Endometrial microvascular endothelial cells (primary cell): Measurements from ENCODE around the gene HJV. TPM values are rescaled to one million over a fixed set of nuclear protein-coding genes. Genes with fewer than 3 reads are reported as not detected.

ENCODE experiments used
- in situ Hi-C: cut with HindIII; loops from 2 replicates; pipeline ENCODE4 v1.10.0; 2017; ENCODE audit warnings: low sequenced_read_pairs, low pct_unique_long_range_greater_than_20kb; ENCODE audit errors: inconsistent ontology term
- total RNA-seq: library from RNA; depleted of rRNA; stranded (reverse); fragments of >200 nt; gene quantifications from one replicate; pipeline ENCODE4 v1.2.3, GENCODE V29; 2015; ENCODE audit errors: inconsistent ontology term

The HJV gene
- total RNA-seq, 1 donor from 2014 or later = not detected

DNA sequence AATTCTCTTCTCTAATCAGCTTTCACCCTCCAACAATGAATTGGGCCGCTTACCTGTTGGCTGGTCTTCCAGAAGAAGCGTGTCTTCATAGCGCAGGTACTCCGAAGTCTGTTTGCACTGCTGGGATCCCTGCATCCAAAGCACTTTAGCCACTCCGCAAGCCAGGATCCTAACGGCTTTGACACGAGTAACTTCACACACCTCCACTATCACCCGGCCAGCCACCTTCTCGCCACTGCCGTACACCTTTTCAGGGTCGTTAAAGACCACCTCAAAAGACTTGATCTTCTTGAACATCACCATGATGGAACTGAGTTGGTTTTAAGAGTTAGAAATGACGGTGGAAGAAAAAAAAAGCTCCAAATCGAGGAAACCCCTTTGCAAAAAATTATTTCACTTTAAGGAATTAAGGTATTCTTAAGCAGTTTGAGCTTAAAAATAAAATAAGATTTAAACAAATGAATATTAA is 25.5 kb downstream of the HJV start:
- in situ Hi-C loops = no loop called here

DNA sequence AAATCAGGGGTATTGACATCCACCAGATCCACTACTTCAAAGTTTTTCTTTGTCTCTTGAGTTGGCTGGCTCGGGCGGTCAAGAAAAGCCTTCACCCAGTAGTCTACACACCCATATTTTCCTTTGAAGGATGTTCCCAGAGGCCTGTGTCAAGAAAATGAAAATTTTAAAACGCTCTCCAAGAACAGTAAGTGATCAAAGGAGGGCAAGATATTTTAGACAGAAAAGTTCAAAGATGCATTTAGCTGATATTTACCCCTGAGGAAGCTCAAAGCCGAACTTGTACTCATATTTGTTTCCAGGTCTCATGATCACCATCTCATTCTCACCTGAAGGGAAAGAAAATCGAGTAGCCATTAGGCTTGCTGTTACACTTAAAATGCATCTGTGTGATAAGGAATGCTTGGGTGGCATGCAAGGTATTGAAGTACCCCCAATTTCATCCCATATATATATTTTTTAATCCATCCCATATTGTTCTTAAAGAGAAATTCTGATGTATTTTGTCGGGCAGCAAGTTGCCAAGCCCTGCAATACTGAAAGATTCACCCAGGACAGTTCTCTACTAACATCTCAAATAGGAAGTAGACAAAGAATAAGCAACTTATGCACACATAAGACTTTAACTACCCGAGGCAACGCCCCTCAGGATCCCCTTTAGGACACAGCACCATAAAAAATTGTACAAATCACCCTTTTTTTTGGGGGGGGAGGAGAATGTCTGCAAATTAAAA is 26.2 kb downstream of the HJV start:
- in situ Hi-C loops = no loop called here

- in situ Hi-C loops = no loop called here
These were observed 27.0 kb downstream of the HJV start for GRCh38 chr1:145994391-145995120.

GRCh38 chr1:145993618-145994390 is 27.7 kb downstream of the HJV start:
- in situ Hi-C loops = no loop called here

DNA sequence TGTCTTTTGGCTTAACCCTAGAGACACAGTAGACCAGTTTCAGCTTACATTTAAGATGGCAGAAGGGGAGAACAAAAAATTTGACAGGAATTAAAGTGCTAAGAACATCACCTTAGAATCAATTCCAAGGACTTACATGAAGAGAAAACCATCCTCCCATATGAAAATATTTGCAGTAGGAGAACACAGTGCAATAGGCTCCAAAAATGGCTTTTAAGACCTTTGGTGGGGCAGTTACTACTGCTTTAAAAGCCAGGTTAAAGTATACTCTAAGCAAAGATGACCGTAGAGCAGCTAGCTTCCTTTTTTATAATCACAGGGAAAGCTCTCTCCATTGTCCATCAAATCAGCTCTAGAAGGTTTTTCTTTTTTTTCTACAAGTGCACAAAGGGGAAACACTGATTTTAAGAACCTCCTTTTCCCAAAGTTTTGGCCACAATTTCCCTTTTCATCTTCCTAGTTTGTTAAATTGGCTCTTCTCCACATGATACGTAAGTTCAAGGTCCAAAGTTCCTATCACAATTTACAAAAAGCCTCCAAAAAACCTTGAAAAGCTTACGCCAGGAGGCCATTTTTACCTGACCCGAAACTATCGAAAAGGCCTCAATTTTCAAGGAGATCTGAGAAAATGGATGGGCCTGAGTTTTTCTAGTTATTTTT is 28.4 kb downstream of the HJV start:
- in situ Hi-C loops = no loop called here

- in situ Hi-C loops = no loop called here
These were observed 29.0 kb downstream of the HJV start for GRCh38 chr1:145992502-145992936.

GRCh38 chr1:145991735-145992412 is 29.7 kb downstream of the HJV start:
- in situ Hi-C loops = no loop called here

DNA sequence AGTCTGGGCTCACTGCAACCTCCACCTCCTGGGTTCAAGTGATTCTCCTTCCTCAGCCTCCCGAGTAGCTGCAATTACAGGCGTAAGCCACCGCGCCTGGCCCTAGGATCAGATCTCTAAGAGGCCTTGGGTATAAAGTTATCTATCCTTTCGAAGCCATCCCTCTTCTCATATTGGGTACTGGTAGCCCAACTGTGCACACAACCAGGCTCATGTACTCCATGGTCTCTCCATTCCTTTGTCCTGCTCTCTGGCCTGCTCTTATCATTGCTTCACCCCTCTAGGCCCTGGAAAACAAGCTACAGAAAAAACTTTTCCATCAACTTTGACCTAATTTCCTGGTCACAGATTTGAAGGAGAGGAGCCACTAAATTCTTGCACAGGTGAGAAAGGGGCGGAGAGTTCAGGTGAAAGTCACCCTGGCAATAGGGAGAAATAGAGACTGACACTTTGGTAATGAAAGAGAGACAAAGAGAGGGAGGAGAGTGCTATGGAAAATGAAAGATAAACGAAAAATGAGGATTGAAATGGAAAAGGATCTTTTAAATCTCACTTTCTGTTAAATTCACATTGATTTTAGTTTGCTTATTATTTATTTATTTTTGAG is 31.2 kb downstream of the HJV start:
- in situ Hi-C loops = no loop called here

DNA sequence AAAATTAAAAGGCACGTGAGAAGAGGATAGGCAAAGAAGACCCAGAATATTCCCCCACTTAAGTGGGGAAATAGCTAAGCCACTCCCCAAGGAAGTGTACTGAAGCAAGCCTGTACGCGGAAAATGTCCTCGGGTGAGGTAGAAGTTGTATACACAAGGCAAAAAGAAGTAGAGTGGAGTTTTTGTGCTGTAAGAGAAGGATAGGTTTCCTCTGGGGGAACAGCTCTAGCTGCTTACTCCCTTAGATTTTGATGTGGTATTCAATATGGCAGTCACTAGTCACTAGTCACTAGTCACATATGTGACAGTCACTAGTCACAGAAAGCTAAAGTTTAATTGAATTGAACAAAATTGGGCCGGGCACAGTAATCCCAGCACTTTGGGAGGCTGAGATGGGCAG is 32.8 kb downstream of the HJV start:
- in situ Hi-C loops = no loop called here

DNA sequence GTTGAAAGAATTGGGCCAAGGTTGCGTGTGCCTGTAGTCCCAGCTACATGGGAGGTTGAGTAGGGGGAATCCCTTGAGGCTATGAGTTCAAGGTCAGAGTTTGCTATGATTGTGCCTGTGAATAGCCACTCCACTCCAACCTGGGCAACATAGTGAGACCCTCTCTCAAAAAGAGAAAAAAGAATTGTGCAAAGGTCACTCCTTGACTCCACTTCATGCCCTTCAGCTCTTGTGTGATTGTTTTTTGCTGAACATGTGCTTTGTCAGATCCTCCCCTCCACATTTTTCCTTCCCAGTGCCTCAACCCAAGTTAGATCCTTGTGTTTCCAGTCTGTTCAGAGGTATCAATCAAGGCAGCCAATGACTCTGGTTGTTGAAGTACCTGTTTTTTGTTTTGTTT is 33.6 kb downstream of the HJV start:
- in situ Hi-C loops = no loop called here

GRCh38 chr1:145986551-145986950 is 35.0 kb downstream of the HJV start:
- in situ Hi-C loops = no loop called here

- in situ Hi-C loops = no loop called here
These were observed 35.8 kb downstream of the HJV start for GRCh38 chr1:145985502-145986439.

DNA sequence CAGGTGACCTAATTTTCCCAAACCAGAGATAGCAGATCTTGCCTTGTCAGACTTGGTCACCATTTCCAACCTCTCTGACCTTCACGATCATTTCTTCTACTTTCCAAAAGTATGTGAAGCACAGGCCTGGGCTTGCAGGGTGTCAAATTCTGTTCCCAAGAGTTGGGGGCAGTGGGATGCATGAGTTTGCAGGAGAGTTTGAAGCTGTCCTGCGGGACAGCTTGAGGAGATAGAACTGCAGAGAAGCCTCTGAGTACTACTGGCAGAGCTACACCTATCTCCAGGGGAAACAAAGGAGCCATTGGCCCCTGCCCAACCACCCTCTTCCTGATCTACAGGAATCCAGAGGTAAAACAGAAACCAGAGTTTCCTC is 36.4 kb downstream of the HJV start:
- in situ Hi-C loops = no loop called here

DNA sequence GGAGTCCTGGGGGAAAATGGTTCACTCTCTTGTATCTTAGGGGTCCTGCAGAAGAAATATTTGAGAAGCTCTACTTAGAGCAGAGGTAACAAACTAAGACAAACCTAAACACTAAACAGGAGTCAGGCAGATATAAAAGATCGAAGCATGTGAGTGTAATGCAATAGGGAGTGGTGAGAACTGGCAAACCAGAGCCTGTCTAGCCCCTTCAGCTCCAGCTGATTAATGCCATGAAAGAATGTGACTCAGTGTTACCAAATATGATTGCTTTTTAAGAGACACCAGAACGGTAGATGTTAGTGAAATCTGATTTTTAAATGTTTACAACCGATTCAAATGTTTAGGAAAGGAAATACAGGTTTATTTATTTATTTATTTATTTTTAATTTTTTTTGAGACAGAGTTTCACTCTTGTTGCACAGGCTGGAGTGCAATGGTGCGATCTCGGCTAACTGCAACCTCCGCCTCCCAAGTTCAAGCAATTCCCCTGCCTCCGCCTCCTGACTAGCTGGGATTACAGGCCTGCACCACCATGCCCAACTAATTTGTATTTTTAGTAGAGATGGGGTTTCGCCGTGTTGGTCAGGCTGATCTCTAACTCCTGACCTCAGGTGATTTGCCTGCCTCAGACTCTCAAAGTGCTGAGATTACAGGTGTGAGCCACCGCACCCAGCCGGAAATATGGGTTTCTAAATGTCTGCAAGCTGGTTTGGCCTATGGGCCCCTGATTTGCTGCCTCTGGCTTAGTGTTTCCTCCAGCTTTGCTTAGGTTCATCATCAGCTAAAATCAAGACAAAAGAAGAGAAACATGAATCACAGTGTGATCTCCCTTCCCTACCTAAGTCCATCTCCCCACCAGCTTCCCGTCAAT is 37.3 kb downstream of the HJV start:
- in situ Hi-C loops = no loop called here

DNA sequence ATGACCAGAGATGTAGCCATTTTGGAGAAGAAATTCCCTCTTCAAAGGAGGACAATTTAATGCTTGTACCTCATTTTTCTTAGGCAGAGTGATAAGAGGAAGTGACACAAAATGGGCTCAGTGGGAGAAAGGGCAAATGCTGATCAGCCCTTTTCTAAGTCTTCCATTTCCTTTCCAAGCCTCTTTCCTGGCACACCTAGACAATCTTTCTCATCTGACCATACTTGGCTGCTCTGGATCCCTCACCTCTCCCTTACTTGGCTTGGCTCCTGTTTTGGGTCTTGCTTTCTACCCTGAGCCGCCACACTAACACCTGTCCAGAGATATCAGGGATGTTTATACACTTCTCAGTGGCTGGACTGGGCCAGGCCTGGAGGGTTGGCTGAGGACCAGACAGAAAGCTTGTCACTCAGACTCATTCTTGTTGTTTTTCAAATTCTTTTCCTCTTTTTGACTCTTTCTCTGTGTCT is 38.3 kb downstream of the HJV start:
- in situ Hi-C loops = no loop called here

DNA sequence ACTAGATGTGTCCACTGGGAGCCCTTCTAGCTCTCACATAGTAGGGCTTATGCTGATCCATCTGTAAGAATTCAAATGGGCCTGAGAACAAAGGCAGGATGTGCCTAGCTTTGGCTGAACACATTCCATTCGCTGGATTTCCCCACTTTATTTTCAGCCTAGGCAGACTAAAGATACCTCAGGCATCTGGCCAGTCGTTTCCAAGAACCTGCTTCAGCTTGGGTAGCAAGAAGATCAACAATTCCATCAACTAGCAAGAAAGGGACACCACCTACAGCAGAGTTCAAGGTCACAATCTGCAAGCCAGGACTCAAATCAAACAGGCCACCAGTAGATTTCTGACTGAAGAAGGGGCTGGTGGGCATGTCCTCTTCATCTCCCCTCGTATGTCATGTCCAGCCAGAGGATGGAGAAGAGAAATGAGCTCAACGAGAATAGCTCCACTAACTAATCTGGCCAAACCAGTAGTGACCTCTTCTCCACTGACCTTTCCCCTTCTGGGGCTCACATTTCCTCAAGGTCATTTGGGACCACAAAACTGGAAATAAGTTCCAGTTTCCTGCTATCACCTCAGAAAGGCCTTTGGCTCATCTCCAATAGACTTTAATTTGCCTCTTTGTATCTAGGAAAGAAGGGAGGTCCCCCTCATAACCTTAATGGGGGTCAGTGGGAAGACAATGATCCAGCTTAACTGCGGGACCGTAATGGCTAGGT is 39.4 kb downstream of the HJV start:
- in situ Hi-C loops = no loop called here
